ENCODE measurements around the gene LRRFIP1.

LRRFIP1 gene

DNA sequence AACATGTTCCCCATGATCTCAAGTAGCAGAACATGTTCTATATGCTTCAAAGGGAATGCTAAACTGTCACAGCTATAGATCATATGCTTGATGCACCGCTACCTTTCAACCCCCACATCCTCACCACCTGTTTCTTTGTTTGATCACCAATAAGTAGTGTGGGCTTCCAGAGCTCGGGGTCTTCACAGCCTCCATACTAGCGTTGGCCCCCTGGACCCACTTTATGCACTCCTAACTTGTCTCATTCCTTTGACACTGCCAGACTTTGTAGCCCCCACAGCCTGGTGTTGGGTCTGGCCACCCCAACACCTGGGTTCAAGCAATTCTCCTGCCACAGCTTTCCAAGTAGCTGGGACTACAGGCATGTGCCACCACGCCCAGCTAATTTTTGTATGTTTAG lies 159.5 kb downstream of the LRRFIP1 start:
- no peak for TF ChIP-seq EZH2phosphoT487 (IDR thresholded peaks at IDR 0.05; ENCODE audit: low read depth)
- TF ChIP-seq CTCF (IDR thresholded peaks at IDR 0.05; ENCODE audit: low read depth, low read length): no peak
- no peaks in the 10 kb centered on the region for H3K4me1 ChIP-seq (ENCODE audit: low read length)
- no peaks in the 10 kb centered on the region for H3K79me2 ChIP-seq (ENCODE audit: low read length)
- no peak overlapping the region for H3K4me2 ChIP-seq (ENCODE audit: low read length)
- H3K36me3 ChIP-seq (replicated peaks; ENCODE audit: low read depth, low read length): no peaks in the 10 kb centered on the region
- H2AFZ ChIP-seq (ENCODE audit: low read depth, low read length): no peak overlapping the region
- H3K9ac ChIP-seq (ENCODE audit: low read length): no peak overlapping the region
- no peak overlapping the region for H3K4me3 ChIP-seq (ENCODE audit: low read length)
- no peak overlapping the region for H3K27ac ChIP-seq (ENCODE audit: low read length)
- H4K20me1 ChIP-seq (ENCODE audit: insufficient read depth, low read length): no peaks in the 10 kb centered on the region
- no peaks in the 10 kb centered on the region for H3K27me3 ChIP-seq (ENCODE audit: low read depth, low read length)
- H3K9me3 ChIP-seq (ENCODE audit: insufficient read depth, low read length): no peaks in the 10 kb centered on the region

GRCh38 chr2:237790353-237790752 lies 163.0 kb downstream of the LRRFIP1 start:
- Histone ChIP-seq H3K9ac (ENCODE audit: low read length) (no peak overlapping the region), H3K27me3 (ENCODE audit: low read depth, low read length) (no peaks in the 10 kb centered on the region), H3K4me1 (ENCODE audit: low read length) (no peaks in the 10 kb centered on the region), H3K36me3 (replicated peaks; ENCODE audit: low read depth, low read length) (no peaks in the 10 kb centered on the region), H3K4me3 (ENCODE audit: low read length) (no peak overlapping the region), H4K20me1 (ENCODE audit: insufficient read depth, low read length) (no peaks in the 10 kb centered on the region), H3K9me3 (ENCODE audit: insufficient read depth, low read length) (no peaks in the 10 kb centered on the region), H2AFZ (ENCODE audit: low read depth, low read length) (no peak overlapping the region), H3K4me2 (ENCODE audit: low read length) (no peak overlapping the region), H3K27ac (ENCODE audit: low read length) (no peak overlapping the region), H3K79me2 (ENCODE audit: low read length) (no peaks in the 10 kb centered on the region)
- TF ChIP-seq EZH2phosphoT487 (IDR thresholded peaks at IDR 0.05; ENCODE audit: low read depth): no peak
- TF ChIP-seq CTCF (IDR thresholded peaks at IDR 0.05; ENCODE audit: low read depth, low read length): no peak

- Histone ChIP-seq H3K79me2 (ENCODE audit: low read length) (no peaks in the 10 kb centered on the region), H3K27me3 (ENCODE audit: low read depth, low read length) (no peaks in the 10 kb centered on the region), H3K9me3 (ENCODE audit: insufficient read depth, low read length) (no peaks in the 10 kb centered on the region), H2AFZ (ENCODE audit: low read depth, low read length) (no peak overlapping the region), H4K20me1 (ENCODE audit: insufficient read depth, low read length) (no peaks in the 10 kb centered on the region), H3K9ac (ENCODE audit: low read length) (no peak overlapping the region), H3K4me2 (ENCODE audit: low read length) (no peak overlapping the region), H3K27ac (ENCODE audit: low read length) (no peak overlapping the region), H3K4me1 (ENCODE audit: low read length) (no peaks in the 10 kb centered on the region), H3K36me3 (replicated peaks; ENCODE audit: low read depth, low read length) (no peaks in the 10 kb centered on the region), H3K4me3 (ENCODE audit: low read length) (no peak overlapping the region)
- no peak for TF ChIP-seq CTCF (IDR thresholded peaks at IDR 0.05; ENCODE audit: low read depth, low read length)
- TF ChIP-seq EZH2phosphoT487 (IDR thresholded peaks at IDR 0.05; ENCODE audit: low read depth): no peak
These were observed 164.8 kb downstream of the LRRFIP1 start for GRCh38 chr2:237791977-237792727.

GRCh38 chr2:237797253-237797652 lies 169.9 kb downstream of the LRRFIP1 start:
- TF ChIP-seq EZH2phosphoT487 (IDR thresholded peaks at IDR 0.05; ENCODE audit: low read depth): no peak
- no peak for TF ChIP-seq CTCF (IDR thresholded peaks at IDR 0.05; ENCODE audit: low read depth, low read length)
- Histone ChIP-seq H4K20me1 (ENCODE audit: insufficient read depth, low read length) (no peaks in the 10 kb centered on the region), H3K27ac (ENCODE audit: low read length) (no peak overlapping the region), H3K79me2 (ENCODE audit: low read length) (no peaks in the 10 kb centered on the region), H2AFZ (ENCODE audit: low read depth, low read length) (no peak overlapping the region), H3K9me3 (ENCODE audit: insufficient read depth, low read length) (no peaks in the 10 kb centered on the region), H3K4me3 (ENCODE audit: low read length) (no peak overlapping the region), H3K27me3 (ENCODE audit: low read depth, low read length) (no peaks in the 10 kb centered on the region), H3K9ac (ENCODE audit: low read length) (no peak overlapping the region), H3K4me1 (ENCODE audit: low read length) (no peaks in the 10 kb centered on the region), H3K4me2 (ENCODE audit: low read length) (no peak overlapping the region), H3K36me3 (replicated peaks; ENCODE audit: low read depth, low read length) (no peaks in the 10 kb centered on the region)
